ENCODE measurements around the gene AARS1. TPM values are rescaled to one million over a fixed set of nuclear protein-coding genes. Genes with fewer than 3 reads are reported as not detected.
"Not testable (repeated sequence)": the region's sequence is repeated elsewhere in the genome, so short reads cannot be mapped to it uniquely, and the experiment has no call there.

AARS1 gene
- total RNA-seq, 1 donor: 8.8 TPM

DNA sequence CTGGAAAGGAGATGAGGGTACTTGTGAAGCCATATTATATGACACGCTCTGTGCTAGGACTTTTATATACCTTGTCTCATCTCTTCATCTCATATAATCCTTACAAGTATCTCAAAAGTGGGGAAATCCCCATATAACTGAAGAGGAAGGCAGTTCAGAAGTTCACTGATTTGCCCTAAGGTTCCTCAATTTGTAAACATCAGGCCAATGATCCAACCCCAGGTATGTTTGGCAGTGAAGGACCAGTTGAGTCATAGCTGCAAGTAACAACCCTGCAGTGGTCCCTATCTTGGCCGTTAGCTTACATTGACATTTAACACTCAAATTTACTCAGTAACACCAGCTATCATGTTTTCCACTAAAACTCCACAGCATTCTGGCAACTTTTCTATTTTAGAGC lies 70.7 kb downstream of the AARS1 start:
- H3K4me1 ChIP-seq (ENCODE audit: insufficient read depth, low read length); H3K9me3 ChIP-seq (ENCODE audit: low read depth, low read length); H3K27me3 ChIP-seq (ENCODE audit: insufficient read depth, low read length); H3K4me3 ChIP-seq (ENCODE audit: low read length): not testable (repeated sequence)

DNA sequence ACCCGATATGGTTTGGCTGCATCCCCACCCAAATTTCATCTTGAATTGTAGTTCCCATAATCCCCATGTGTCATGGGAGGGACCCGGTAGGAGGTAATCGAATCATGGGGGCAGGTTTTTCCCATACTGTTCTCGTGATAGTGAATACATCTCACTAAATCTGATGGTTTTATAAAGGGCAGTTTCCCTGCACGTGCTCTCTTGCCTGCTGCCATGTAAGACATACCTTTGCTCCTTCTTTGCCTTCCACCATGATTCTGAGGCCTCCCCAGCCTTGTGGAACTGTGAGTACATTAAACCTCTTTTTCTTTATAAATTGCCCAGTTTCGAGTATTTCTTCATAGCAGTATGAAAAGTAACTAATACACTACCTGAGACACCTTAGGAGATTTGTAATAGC lies 82.9 kb downstream of the AARS1 start:
- not testable (repeated sequence) for H3K4me3 ChIP-seq (ENCODE audit: low read length)

DNA sequence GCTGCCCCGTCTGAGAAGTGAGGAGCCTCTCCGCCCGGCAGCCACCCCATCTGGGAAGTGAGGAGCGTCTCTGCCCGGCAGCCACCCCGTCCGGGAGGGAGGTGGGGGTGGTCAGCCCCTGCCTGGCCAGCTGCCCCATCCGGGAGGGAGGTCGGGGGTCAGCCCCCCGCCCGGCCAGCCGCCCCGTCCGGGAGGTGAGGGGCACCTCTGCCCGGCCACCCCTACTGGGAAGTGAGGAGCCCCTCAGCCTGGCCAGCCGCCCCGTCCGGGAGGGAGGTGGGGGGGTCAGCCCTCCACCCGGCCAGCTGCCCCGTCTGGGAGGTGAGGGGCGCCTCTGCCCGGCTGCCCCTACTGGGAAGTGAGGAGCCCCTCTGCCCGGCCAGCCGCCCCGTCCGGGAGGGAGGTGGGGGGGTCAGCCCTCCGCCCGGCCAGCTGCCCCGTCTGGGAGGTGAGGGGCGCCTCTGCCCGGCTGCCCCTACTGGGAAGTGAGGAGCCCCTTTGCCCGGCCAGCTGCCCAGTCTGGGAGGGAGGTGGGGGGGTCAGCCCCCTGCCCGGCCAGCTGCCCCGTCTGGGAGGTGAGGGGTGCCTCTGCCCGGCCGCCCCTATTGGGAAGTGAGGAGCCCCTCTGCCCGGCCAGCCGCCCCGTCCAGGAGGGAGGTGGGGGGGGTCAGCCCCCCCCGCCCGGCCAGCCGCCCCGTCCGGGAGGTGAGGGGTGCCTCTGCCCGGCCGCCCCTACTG lies 84.5 kb downstream of the AARS1 start:
- not testable (repeated sequence) for H3K4me3 ChIP-seq (ENCODE audit: low read length); H3K9me3 ChIP-seq (ENCODE audit: low read depth, low read length); H3K4me1 ChIP-seq (ENCODE audit: insufficient read depth, low read length); H3K27me3 ChIP-seq (ENCODE audit: insufficient read depth, low read length)

More for the DNA sequence above, 82.9 kb downstream of the AARS1 start:
- H3K27me3 ChIP-seq (ENCODE audit: insufficient read depth, low read length); H3K4me1 ChIP-seq (ENCODE audit: insufficient read depth, low read length); H3K9me3 ChIP-seq (ENCODE audit: low read depth, low read length): not testable (repeated sequence)

DNA sequence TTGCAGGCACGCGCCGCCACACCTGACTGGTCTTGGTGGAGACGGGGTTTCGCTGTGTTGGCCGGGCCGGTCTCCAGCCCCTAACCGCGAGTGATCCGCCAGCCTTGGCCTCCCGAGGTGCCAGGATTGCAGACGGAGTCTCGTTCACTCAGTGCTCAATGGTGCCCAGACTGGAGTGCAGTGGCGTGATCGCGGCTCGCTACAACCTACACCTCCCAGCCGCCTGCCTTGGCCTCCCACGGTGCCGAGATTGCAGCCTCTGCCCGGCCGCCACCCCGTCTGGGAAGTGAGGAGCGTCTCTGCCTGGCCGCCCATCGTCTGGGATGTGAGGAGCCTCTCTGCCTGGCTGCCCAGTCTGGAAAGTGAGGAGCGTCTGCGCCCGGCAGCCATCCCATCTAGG lies 85.3 kb downstream of the AARS1 start:
- H3K9me3 ChIP-seq (ENCODE audit: low read depth, low read length); H3K4me3 ChIP-seq (ENCODE audit: low read length); H3K27me3 ChIP-seq (ENCODE audit: insufficient read depth, low read length); H3K4me1 ChIP-seq (ENCODE audit: insufficient read depth, low read length): not testable (repeated sequence)

DNA sequence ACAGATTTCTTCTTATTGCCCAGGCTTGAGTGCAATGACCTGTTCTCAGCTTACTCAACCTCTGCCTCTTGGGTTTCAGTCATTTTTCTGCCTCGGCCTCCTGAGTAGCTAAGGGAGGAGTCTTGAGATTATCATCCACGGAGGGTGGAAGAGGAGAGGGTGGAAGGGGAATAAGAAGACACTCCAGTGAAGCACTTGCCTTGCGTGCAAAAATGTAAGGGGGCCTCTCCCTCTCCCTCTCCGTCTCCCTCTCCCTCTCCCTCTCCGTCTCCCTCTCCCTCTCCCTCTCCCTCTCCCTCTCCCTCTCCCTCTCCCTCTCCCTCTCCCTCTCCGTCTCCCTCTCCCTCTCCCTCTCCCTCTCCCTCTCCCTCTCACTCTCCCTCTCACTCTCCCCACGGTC lies 85.8 kb downstream of the AARS1 start:
- not testable (repeated sequence) for H3K4me3 ChIP-seq (ENCODE audit: low read length); H3K4me1 ChIP-seq (ENCODE audit: insufficient read depth, low read length); H3K9me3 ChIP-seq (ENCODE audit: low read depth, low read length); H3K27me3 ChIP-seq (ENCODE audit: insufficient read depth, low read length)

Other genes starting within 250 kb of the AARS1 start
- gene PDPR, start 175.2 kb downstream of the AARS1 start, total RNA-seq: 16.6 TPM
- 0.31 TPM for gene CLEC18C, start 115.7 kb downstream of the AARS1 start, total RNA-seq
- 37.4 TPM for gene EXOSC6, start 37.6 kb downstream of the AARS1 start, total RNA-seq
- gene DDX19B, start 9.7 kb upstream of the AARS1 start, total RNA-seq: 37.4 TPM
- gene DDX19A, start 57.4 kb upstream of the AARS1 start, total RNA-seq: 32.7 TPM
- 18.5 TPM for gene ST3GAL2, start 149.6 kb upstream of the AARS1 start, total RNA-seq
- 9.2 TPM for gene FCSK, start 165.1 kb upstream of the AARS1 start, total RNA-seq
- 19.2 TPM for gene COG4, start 234.0 kb upstream of the AARS1 start, total RNA-seq
- 77.6 TPM for gene SF3B3, start 234.3 kb upstream of the AARS1 start, total RNA-seq

All from mononuclear cell (primary cell).